Right ventricle myocardium superior (tissue), 1 donor: ENCODE measurements around the gene WASF3. TPM values are rescaled to one million over a fixed set of nuclear protein-coding genes. Genes with fewer than 3 reads are reported as not detected.

Experiments used
- ATAC-seq: fragments of 200-7000 bp; cut with Tn5 transposase; one replicate; pipeline ENCODE4 v1.9.1; 2020; ENCODE audit warnings: mild to moderate bottlenecking; ENCODE audit not compliant: poor library complexity
- DNase-seq: peaks from one replicate; pipeline ENCODE4 v3.0.0-alpha.2; 2020
- intact Hi-C: fragments of 100-400 bp; cut with DNase I; formaldehyde crosslinking; loops from one replicate; pipeline ENCODE4 v1.11.2; 2022
- total RNA-seq: library from RNA; stranded (reverse); fragmentation: NEBNext Ultra II Directional; extraction: Animal tissue kit (Norgen Biotek cat#: 25700); gene quantifications from one replicate; pipeline ENCODE4 v1.2.1, GENCODE V29; 2021
- donor health status: DM: no; HTN: yes; CAD: no; lungs with severe emphysema.

WASF3 gene
- total RNA-seq, 1 donor from 2014 or later, result 10.5 TPM

- DNase-seq (no peak), ATAC-seq (peak; percentile 24)
- intact Hi-C loops, result loop anchor here (5.0 to 10.0 kb wide), 2 partner anchors 213 to 511 kb away; no protein-coding TSS in a partner anchor
These were observed 137.8 kb downstream of the WASF3 start for GRCh38 chr13:26695360-26695705.

GRCh38 chr13:26695891-26696311 lies 138.4 kb downstream of the WASF3 start:
- intact Hi-C loops, result loop anchor here (5.0 to 10.0 kb wide), 2 partner anchors 214 to 511 kb away; no protein-coding TSS in a partner anchor
- DNase-seq (no peak), ATAC-seq (peak; percentile 35)

GRCh38 chr13:26697069-26697955 lies 139.8 kb downstream of the WASF3 start:
- intact Hi-C loops, result loop anchor here (5.0 to 10.0 kb wide), 2 partner anchors 215 to 513 kb away; no protein-coding TSS in a partner anchor
- DNase-seq (no peak), ATAC-seq (no peak)

GRCh38 chr13:26698392-26699196 lies 141.1 kb downstream of the WASF3 start:
- ATAC-seq, result peak; percentile 91
- DNase-seq, result peak; percentile 88
- intact Hi-C loops, result loop anchor here (5.0 to 10.0 kb wide), 2 partner anchors 216 to 514 kb away; no protein-coding TSS in a partner anchor

GRCh38 chr13:26699197-26699490 lies 141.7 kb downstream of the WASF3 start:
- ATAC-seq (no peak), DNase-seq (no peak)
- intact Hi-C loops, result loop anchor here (5.0 to 10.0 kb wide), 2 partner anchors 217 to 514 kb away; no protein-coding TSS in a partner anchor

GRCh38 chr13:26705536-26705935 lies 148.1 kb downstream of the WASF3 start:
- intact Hi-C loops, result no loop called here
- DNase-seq (no peak), ATAC-seq (no peak)

GRCh38 chr13:26706381-26706780 lies 148.9 kb downstream of the WASF3 start:
- intact Hi-C loops, result no loop called here
- no peak for ATAC-seq
- DNase-seq, result no peak

- DNase-seq (no peak), ATAC-seq (peak; percentile 76)
- intact Hi-C loops, result loop anchor here (2.0 kb wide), 1 partner anchor 165 kb away; no protein-coding TSS in a partner anchor
These were observed 149.9 kb downstream of the WASF3 start for GRCh38 chr13:26707122-26708006.

- no peak for DNase-seq
- ATAC-seq, result no peak
- intact Hi-C loops, result loop anchor here (2.0 kb wide), 1 partner anchor 165 kb away; no protein-coding TSS in a partner anchor
These were observed 150.5 kb downstream of the WASF3 start for GRCh38 chr13:26708007-26708297.

- intact Hi-C loops, result loop anchor here (2.0 kb wide), 1 partner anchor 163 kb away; no protein-coding TSS in a partner anchor
- no peak for DNase-seq
- ATAC-seq, result no peak
These were observed 152.0 kb downstream of the WASF3 start for GRCh38 chr13:26709461-26709860.

- ATAC-seq (no peak), DNase-seq (no peak)
- intact Hi-C loops, result loop anchor here (2.0 kb wide), 1 partner anchor 221 kb away; no protein-coding TSS in a partner anchor
These were observed 152.7 kb downstream of the WASF3 start for GRCh38 chr13:26710166-26710565.

- no peak for DNase-seq
- no peak for ATAC-seq
- intact Hi-C loops, result loop anchor here (2.0 kb wide), 1 partner anchor 220 kb away; no protein-coding TSS in a partner anchor
These were observed 153.7 kb downstream of the WASF3 start for GRCh38 chr13:26711211-26711610.

GRCh38 chr13:26713341-26713740 lies 155.9 kb downstream of the WASF3 start:
- no peak for ATAC-seq
- intact Hi-C loops, result no loop called here
- no peak for DNase-seq

- DNase-seq (no peak), ATAC-seq (no peak)
- intact Hi-C loops, result no loop called here
These were observed 159.5 kb downstream of the WASF3 start for GRCh38 chr13:26716984-26717383.

- intact Hi-C loops, result no loop called here
- DNase-seq (no peak), ATAC-seq (no peak)
These were observed 160.7 kb downstream of the WASF3 start for GRCh38 chr13:26718146-26718545.

- intact Hi-C loops, result no loop called here
- ATAC-seq (no peak), DNase-seq (no peak)
These were observed 161.4 kb downstream of the WASF3 start for GRCh38 chr13:26718872-26719271.

- no peak for DNase-seq
- intact Hi-C loops, result no loop called here
- ATAC-seq, result no peak
These were observed 162.0 kb downstream of the WASF3 start for GRCh38 chr13:26719356-26719945.
